Measurements from ENCODE around the gene HOPX. TPM values are rescaled to one million over a fixed set of nuclear protein-coding genes. Genes with fewer than 3 reads are reported as not detected.

The HOPX gene
- total RNA-seq, 1 donor from 2014 or later = 0.55 TPM

DNA sequence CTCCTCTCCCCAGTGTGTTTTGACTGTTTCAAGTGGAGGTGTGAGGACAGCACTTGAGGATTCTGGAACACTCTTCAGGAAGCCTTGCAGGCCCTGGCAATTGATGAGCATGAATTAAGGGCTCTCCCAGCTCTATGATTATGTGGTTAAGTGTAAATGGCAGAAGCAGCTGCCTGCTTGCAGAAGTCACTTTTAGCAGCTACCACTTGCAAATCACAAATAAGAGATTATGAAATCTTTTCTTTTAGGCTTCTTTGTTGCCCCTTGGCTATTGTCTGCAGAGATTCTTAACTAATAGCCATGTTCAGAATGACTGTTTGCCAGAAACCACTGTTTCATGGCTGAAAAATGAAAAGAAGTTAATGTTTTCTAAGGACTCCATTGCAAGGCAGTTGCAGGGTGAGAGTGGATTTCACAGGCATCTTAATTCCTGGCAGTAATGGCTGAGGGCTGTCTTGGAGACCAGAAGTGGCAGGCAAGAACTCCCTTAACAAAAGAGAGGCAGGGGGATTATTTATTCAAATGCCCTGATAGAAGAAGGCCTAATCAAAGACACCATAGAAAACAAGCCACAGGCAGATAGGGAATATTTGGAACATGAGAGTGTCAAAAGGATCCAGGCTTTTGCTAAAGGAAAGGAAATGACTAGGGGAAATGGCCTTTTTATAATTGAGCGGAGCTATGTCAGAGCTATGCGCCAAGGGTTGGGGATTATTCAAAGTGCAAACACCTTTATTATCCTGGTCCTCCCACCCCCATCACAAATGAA, 8.3 kb upstream of the HOPX start:
- Mint-ChIP-seq H3K4me1 (ENCODE audit: low read depth) (peaks cover 7% of the 10 kb centered on the region), H3K4me3 (ENCODE audit: low read depth) (no peak overlapping the region), H3K9me3 (ENCODE audit: low read depth) (no peaks in the 10 kb centered on the region), H3K27me3 (peaks cover 32% of the 10 kb centered on the region), H3K36me3 (ENCODE audit: insufficient read depth) (no peaks in the 10 kb centered on the region), H3K27ac (no peak overlapping the region)
- TF ChIP-seq, protein P1, sequence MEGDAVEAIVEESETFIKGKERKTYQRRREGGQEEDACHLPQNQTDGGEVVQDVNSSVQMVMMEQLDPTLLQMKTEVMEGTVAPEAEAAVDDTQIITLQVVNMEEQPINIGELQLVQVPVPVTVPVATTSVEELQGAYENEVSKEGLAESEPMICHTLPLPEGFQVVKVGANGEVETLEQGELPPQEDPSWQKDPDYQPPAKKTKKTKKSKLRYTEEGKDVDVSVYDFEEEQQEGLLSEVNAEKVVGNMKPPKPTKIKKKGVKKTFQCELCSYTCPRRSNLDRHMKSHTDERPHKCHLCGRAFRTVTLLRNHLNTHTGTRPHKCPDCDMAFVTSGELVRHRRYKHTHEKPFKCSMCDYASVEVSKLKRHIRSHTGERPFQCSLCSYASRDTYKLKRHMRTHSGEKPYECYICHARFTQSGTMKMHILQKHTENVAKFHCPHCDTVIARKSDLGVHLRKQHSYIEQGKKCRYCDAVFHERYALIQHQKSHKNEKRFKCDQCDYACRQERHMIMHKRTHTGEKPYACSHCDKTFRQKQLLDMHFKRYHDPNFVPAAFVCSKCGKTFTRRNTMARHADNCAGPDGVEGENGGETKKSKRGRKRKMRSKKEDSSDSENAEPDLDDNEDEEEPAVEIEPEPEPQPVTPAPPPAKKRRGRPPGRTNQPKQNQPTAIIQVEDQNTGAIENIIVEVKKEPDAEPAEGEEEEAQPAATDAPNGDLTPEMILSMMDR (IDR thresholded peaks at IDR 0.05; ENCODE audit: unreplicated experiment) = no peak
- no peak for DNase-seq (ENCODE audit: low spot score, unreplicated experiment)

DNA sequence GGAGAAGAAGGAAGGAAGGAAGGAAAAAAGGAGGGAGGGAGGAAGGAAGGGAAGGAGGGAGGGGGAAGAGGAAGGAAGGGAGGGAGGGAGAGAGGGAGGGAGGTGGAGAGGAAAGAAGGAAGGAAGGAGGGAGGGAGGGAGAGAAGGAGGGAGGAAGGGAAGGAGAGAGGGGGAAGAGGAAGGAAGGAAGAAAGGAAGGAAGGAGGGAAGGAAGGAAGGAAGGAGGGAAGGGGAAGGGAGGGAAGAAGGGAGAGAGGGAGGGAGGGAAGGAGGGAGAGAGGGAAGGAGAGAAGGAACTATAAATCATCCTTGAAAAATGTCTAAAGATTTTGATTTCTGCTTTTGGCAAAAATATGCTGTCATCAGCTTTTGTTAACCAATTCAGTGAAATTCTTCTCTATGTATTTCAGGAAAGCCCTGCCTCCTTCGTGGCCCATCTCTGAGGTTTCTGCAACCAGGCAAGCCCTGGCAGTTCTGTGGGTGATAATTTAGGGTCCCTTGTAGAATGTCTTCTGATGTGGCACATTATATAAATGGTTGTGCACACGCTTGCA, 7.1 kb upstream of the HOPX start:
- DNase-seq (ENCODE audit: low spot score, unreplicated experiment) = no peak
- H3K4me1 Mint-ChIP-seq (ENCODE audit: low read depth) = peaks cover 7% of the 10 kb centered on the region
- no peak overlapping the region for H3K27ac Mint-ChIP-seq
- TF ChIP-seq, protein P1 (IDR thresholded peaks at IDR 0.05; ENCODE audit: unreplicated experiment) = no peak
- H3K36me3 Mint-ChIP-seq (ENCODE audit: insufficient read depth) = no peaks in the 10 kb centered on the region
- peaks cover 43% of the 10 kb centered on the region for H3K27me3 Mint-ChIP-seq
- H3K4me3 Mint-ChIP-seq (ENCODE audit: low read depth) = no peak overlapping the region
- H3K9me3 Mint-ChIP-seq (ENCODE audit: low read depth) = no peaks in the 10 kb centered on the region

DNA sequence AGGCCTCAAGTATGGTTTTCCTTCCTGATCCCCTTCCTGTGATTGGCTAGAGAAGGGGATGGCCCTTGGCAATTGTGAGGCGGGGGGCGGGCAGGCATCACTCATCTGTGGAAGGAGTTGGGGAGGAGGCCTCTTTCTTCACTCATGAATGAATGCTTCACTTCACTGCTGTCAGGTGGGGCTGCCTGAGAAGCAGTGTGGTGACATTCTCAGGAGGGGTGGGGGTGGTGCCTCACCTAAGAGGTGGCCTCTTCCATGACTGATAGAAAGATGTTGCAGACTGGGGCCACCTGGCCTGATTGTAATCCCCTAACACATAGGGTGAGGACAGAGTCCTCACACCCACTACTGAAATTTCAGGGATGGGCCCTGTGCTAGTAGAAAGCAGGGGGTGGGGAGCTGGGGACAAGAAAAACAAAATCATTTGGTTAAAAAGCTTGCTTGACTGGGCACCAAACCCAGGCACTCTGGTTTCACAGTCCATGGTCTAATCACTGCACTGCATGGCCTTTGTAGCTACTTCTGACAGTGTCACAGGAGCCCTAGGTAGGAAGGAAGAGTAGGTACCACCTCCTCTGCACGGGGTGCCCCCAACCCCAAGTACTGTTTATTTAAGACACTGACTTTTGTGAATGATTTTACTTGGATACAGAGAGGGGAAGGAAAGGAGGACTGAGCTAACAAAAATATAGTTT, 5.6 kb upstream of the HOPX start:
- Mint-ChIP-seq H3K27ac (no peak overlapping the region), H3K27me3 (peaks cover 50% of the 10 kb centered on the region), H3K9me3 (ENCODE audit: low read depth) (no peaks in the 10 kb centered on the region)

DNA sequence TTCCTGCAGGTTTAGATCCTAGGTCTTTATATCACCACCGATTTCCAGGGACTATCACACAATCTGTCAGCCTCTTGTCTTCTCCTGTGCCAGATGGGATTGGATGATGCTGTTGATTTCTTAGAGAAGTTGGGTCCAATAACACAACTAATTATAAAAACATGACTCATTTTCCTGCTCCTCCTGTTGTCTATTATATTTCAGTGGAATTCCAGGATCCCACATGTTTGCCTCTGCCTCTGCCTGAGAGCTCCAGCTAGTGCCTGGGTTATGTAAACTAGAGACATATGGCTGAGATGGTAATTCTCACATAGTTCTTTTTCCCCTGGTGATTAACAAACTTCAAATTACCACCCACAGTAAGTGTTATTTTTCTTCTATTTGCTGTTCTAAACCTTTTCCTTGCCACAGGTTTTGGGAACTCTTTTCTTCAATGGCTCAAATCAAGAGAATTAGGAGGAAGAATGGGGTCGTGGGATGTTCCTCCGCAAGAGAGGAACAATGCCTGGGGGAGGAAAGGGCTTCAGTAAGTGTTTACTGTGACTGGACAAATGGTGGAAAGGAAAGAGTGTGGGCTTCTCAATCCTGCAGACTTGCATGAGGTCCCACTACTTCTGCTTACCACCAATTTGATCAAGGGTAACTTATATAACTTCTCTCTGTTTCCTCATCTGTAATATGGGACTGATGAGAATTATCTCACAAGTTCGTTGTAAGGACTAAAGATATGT, 3.4 kb upstream of the HOPX start:
- H3K36me3 Mint-ChIP-seq (ENCODE audit: insufficient read depth) = no peaks in the 10 kb centered on the region
- peaks cover 49% of the 10 kb centered on the region for H3K27me3 Mint-ChIP-seq
- no peak overlapping the region for H3K27ac Mint-ChIP-seq
- no peaks in the 10 kb centered on the region for H3K9me3 Mint-ChIP-seq (ENCODE audit: low read depth)
- TF ChIP-seq, protein P1 (IDR thresholded peaks at IDR 0.05; ENCODE audit: unreplicated experiment) = no peak
- no peak for DNase-seq (ENCODE audit: low spot score, unreplicated experiment)
- H3K4me1 Mint-ChIP-seq (ENCODE audit: low read depth) = peaks cover 26% of the 10 kb centered on the region
- no peak overlapping the region for H3K4me3 Mint-ChIP-seq (ENCODE audit: low read depth)

More for the DNA sequence above, 5.6 kb upstream of the HOPX start:
- TF ChIP-seq, protein P1 (IDR thresholded peaks at IDR 0.05; ENCODE audit: unreplicated experiment) = no peak
- H3K4me3 Mint-ChIP-seq (ENCODE audit: low read depth) = no peak overlapping the region
- no peak for DNase-seq (ENCODE audit: low spot score, unreplicated experiment)
- H3K4me1 Mint-ChIP-seq (ENCODE audit: low read depth) = peaks cover 6% of the 10 kb centered on the region
- H3K36me3 Mint-ChIP-seq (ENCODE audit: insufficient read depth) = no peaks in the 10 kb centered on the region

DNA sequence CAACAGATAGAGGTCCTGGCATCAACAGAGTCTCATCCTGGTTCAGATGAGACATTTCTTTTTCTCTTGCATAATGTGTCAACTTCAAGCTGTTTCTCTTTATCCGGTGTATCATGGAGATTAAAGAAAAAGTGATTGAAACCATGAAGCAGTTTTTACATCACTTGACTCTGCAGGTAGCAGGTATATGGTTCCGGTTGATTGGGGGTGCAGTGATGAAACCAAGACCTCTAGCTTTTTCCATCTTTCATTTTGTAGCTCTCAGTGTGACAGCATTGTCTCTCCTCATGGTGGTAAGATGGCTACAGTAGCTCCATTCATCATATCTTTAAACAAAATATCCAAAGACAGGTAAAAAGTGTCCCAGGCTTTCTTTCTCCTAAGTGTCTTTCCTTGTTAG, 2.4 kb upstream of the HOPX start:
- H3K4me3 Mint-ChIP-seq (ENCODE audit: low read depth) = no peak overlapping the region
- no peaks in the 10 kb centered on the region for H3K36me3 Mint-ChIP-seq (ENCODE audit: insufficient read depth)
- H3K27me3 Mint-ChIP-seq = peaks cover 41% of the 10 kb centered on the region
- no peaks in the 10 kb centered on the region for H3K9me3 Mint-ChIP-seq (ENCODE audit: low read depth)
- no peak for DNase-seq (ENCODE audit: low spot score, unreplicated experiment)
- peaks cover 26% of the 10 kb centered on the region for H3K4me1 Mint-ChIP-seq (ENCODE audit: low read depth)
- TF ChIP-seq, protein P1 (IDR thresholded peaks at IDR 0.05; ENCODE audit: unreplicated experiment) = no peak
- H3K27ac Mint-ChIP-seq = no peak overlapping the region

All from progenitor cell of endocrine pancreas (in vitro differentiated cells).